Liver (tissue), 9 donors: ENCODE measurements around the gene CDH22. TPM values are rescaled to one million over a fixed set of nuclear protein-coding genes. Genes with fewer than 3 reads are reported as not detected.
A peak's percentile ranks its signal among the peaks of the same experiment; 100 is the strongest.

Experiments
- DNase-seq: peaks from one replicate; pipeline ENCODE4 v3.0.0-alpha.2; 2017; ENCODE audit warnings: low spot score
- H3K27ac ChIP-seq, 2 donors: one replicate each; pipeline ENCODE4 v1.7.0; 2013; ENCODE audit warnings: inconsistent platforms in 2 of 2, low read length in 2 of 2, control low read depth in 1 of 2, low read depth in 1 of 2, mild to moderate bottlenecking in 1 of 2
- H3K27me3 ChIP-seq, 4 donors: one replicate each; pipeline versions ENCODE4 v1.6.1 to v1.7.0; 2013; ENCODE audit warnings: low read length in 3 of 4, inconsistent platforms in 1 of 4, mild to moderate bottlenecking in 1 of 4, moderate library complexity in 1 of 4; ENCODE audit not compliant: control insufficient read depth in 4 of 4, insufficient read depth in 4 of 4
- H3K36me3 ChIP-seq, 4 donors: one replicate each; pipeline versions ENCODE4 v1.6.1 to v1.7.0; 2013; ENCODE audit warnings: low read length in 3 of 4, mild to moderate bottlenecking in 3 of 4, low read depth in 1 of 4, moderate library complexity in 1 of 4; ENCODE audit not compliant: control insufficient read depth in 4 of 4, insufficient read depth in 3 of 4
- H3K4me1 ChIP-seq, 4 donors: one replicate each; pipeline versions ENCODE4 v1.6.1 to v1.7.0; 2013; ENCODE audit warnings: low read length in 3 of 4, mild to moderate bottlenecking in 3 of 4, moderate library complexity in 1 of 4; ENCODE audit not compliant: control insufficient read depth in 4 of 4, insufficient read depth in 4 of 4
- H3K4me3 ChIP-seq, 3 donors: one replicate each; pipeline versions ENCODE4 v1.6.1 to v1.7.0; 2013; ENCODE audit warnings: low read length in 3 of 3, control low read depth in 1 of 3, low read depth in 1 of 3, mild to moderate bottlenecking in 1 of 3
- H3K9ac ChIP-seq, 2 donors: one replicate each; pipeline ENCODE4 v1.7.0; 2013; ENCODE audit warnings: low read length in 2 of 2, mild to moderate bottlenecking in 2 of 2, moderate library complexity in 2 of 2, control low read depth in 1 of 2, low read depth in 1 of 2
- H3K9me3 ChIP-seq, 4 donors: one replicate each; pipeline versions ENCODE4 v1.6.1 to v1.7.0; 2013; ENCODE audit warnings: low read length in 3 of 4; ENCODE audit not compliant: control insufficient read depth in 4 of 4
- CTCF ChIP-seq: fragments of 150-350 bp; IDR thresholded peaks from 2 replicates; pipeline ENCODE4 v1.5.1; 2017; ENCODE audit warnings: improper control_type of control experiment, low read depth, low read length; ENCODE audit not compliant: missing input control
- EGR1 ChIP-seq, 2 donors: IDR thresholded peaks; 2 replicates each; pipeline ENCODE4 v1.6.1; 2016 to 2018; ENCODE audit warnings: antibody characterized with exemption in 2 of 2, low read depth in 2 of 2
- FOXA1 ChIP-seq: IDR thresholded peaks from 2 replicates; pipeline ENCODE4 v1.6.1; 2016; ENCODE audit warnings: antibody characterized with exemption
- FOXA2 ChIP-seq: IDR thresholded peaks from 2 replicates; pipeline ENCODE4 v1.6.1; 2016; ENCODE audit warnings: antibody characterized with exemption
- GABPA ChIP-seq, 2 donors: IDR thresholded peaks in 1 of 2; conservative IDR thresholded peaks in 1 of 2; 2 replicates each; pipeline ENCODE4 v1.6.1; 2016; ENCODE audit warnings: antibody characterized with exemption in 2 of 2, mild to moderate bottlenecking in 1 of 2, moderate library complexity in 1 of 2
- HNF4A ChIP-seq, 2 donors: conservative IDR thresholded peaks; 2 replicates each; pipeline ENCODE4 v1.6.1; 2016; ENCODE audit warnings: antibody characterized with exemption in 2 of 2, mild to moderate bottlenecking in 2 of 2
- HNF4G ChIP-seq: IDR thresholded peaks from 2 replicates; pipeline ENCODE4 v1.6.1; 2016; ENCODE audit warnings: antibody characterized with exemption
- JUND ChIP-seq, 2 donors: IDR thresholded peaks; 2 replicates each; pipeline ENCODE4 v1.6.1; 2016; ENCODE audit warnings: antibody characterized with exemption in 2 of 2
- NR2F2 ChIP-seq: IDR thresholded peaks from 2 replicates; pipeline ENCODE4 v1.6.1; 2016; ENCODE audit warnings: antibody characterized with exemption
- RAD21 ChIP-seq, 2 donors: IDR thresholded peaks; 2 replicates each; pipeline ENCODE4 v1.6.1; 2016; ENCODE audit warnings: antibody characterized with exemption in 2 of 2, mild to moderate bottlenecking in 2 of 2
- RXRA ChIP-seq, 2 donors: IDR thresholded peaks; 2 replicates each; pipeline ENCODE4 v1.6.1; 2017 to 2018; ENCODE audit warnings: antibody characterized with exemption in 2 of 2, mild to moderate bottlenecking in 1 of 2
- SP1 ChIP-seq: IDR thresholded peaks from 2 replicates; pipeline ENCODE4 v1.6.1; 2018; ENCODE audit warnings: antibody characterized with exemption, mild to moderate bottlenecking
- TAF1 ChIP-seq: conservative IDR thresholded peaks from 2 replicates; pipeline ENCODE4 v1.6.1; 2016; ENCODE audit warnings: antibody characterized with exemption, mild to moderate bottlenecking
- YY1 ChIP-seq: IDR thresholded peaks from 2 replicates; pipeline ENCODE4 v1.6.1; 2016; ENCODE audit warnings: antibody characterized with exemption, mild to moderate bottlenecking
- ZBTB33 ChIP-seq: IDR thresholded peaks from 2 replicates; pipeline ENCODE4 v1.6.1; 2016; ENCODE audit warnings: antibody characterized with exemption
- WGBS: extraction: QIAGEN DNeasy Blood & Tissue Kit; methylation state at CpG from one replicate; pipeline ENCODE4 v1.1.7; 2013; 5-methylcytosine and 5-hydroxymethylcytosine counted together
- polyA plus RNA-seq, 2 donors: library from polyadenylated mRNA; stranded (reverse) in 1 of 2; unstranded in 1 of 2; fragments of 200-250 nt in 1 of 2; fragments of >200 nt in 1 of 2; fragmentation: Nextera tagmentation in 1 of 2; extraction: Ambion mirVana in 1 of 2; gene quantifications; one replicate each; pipeline versions ENCODE4 v1.2.1 to v1.2.3, GENCODE V29; 2013 to 2015
- total RNA-seq, 2 donors: library from RNA; depleted of rRNA; stranded (reverse); fragments of >200 nt; gene quantifications; one replicate each; pipeline ENCODE4 v1.2.3, GENCODE V29; 2014
- donor health status: healthy.
- donor health status: healthy.
- donor health status: healthy.
- donor health status: healthy.
- donor health status: healthy.

CDH22 gene
- total and polyA plus RNA-seq, 4 donors: 0.02 TPM; not detected in 3

DNA sequence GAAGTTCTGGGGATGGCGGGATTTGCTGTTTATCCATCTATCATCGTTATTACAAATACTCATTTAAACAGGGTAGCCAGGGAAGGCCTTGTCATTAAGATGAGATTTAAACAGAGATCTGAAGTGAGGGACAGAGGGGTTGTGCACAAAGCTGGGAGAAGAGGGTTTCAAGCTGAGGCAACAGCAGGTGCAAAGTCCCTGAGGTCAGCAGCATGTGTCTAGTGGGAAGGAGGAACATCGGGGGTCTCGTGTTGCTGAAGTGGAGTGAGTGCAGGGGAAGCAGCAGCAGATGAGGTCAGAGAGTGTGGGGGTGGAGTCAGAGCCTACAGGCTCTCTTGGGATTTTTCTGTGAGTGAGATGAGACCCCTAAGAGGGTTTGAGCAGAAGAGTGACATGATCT lies 52.0 kb downstream of the CDH22 start:
- Histone ChIP-seq H3K4me1 (peaks cover 0 to 5% (median 1%) of the 10 kb centered on the region in 4 donors), H3K27ac (no peak overlapping the region), H3K36me3 (no peaks in the 10 kb centered on the region), H3K4me3 (no peak overlapping the region), H3K9ac (no peak overlapping the region), H3K9me3 (no peaks in the 10 kb centered on the region), H3K27me3 (peaks cover 0 to 9% (median 1%) of the 10 kb centered on the region in 4 donors)
- WGBS: 80% methylated on average over 4 of the region's 4 CpGs
- DNase-seq: no peak
- TF ChIP-seq GABPA (IDR thresholded peaks at IDR 0.05 in 1 of 2, conservative IDR thresholded peaks at IDR 0.05 in 1 of 2) (no peak), FOXA1 (no peak), TAF1 (no peak), HNF4A (conservative IDR thresholded peaks at IDR 0.05) (no peak), ZBTB33 (no peak), CTCF (no peak), RAD21 (IDR thresholded peaks at IDR 0.05) (no peak), YY1 (no peak), HNF4G (no peak), RXRA (IDR thresholded peaks at IDR 0.05) (no peak), EGR1 (IDR thresholded peaks at IDR 0.05; ENCODE audit: low read depth in 2 of 2) (no peak), JUND (IDR thresholded peaks at IDR 0.05) (no peak)

GRCh38 chr20:46255440-46256104 lies 52.7 kb downstream of the CDH22 start:
- no peak overlapping the region for H3K27ac ChIP-seq
- peaks cover 0 to 9% (median 1%) of the 10 kb centered on the region in 4 donors for H3K27me3 ChIP-seq
- H3K9me3 ChIP-seq: no peaks in the 10 kb centered on the region
- peak; percentile 77 for DNase-seq
- H3K9ac ChIP-seq: no peak overlapping the region
- TF ChIP-seq RXRA (IDR thresholded peaks at IDR 0.05) (peak in 1 of 2 donors; percentile 22), FOXA2 (no peak)
- H3K36me3 ChIP-seq: no peaks in the 10 kb centered on the region
- 71% methylated on average over 8 of the region's 8 CpGs for WGBS
- peaks cover 0 to 5% (median 1%) of the 10 kb centered on the region in 4 donors for H3K4me1 ChIP-seq
- H3K4me3 ChIP-seq: no peak overlapping the region

DNA sequence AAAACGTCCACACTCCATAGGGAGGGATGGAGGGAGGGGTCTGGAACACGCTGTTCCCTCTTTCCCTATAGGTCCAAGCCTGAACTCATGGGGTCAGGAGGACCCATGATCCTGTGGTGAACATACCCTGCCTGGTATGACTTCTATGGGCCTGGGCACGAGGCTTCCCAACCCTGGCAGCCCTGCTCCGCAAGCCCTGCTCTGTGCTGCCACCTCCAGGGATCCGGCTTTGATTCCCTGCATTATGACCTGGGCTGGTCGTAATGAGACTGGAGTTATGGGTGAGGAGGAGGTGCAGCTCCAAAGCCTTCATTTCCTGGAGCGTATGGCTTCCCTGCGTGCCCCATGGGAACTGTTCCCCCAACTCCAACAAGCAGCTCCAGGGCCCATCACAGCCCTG lies 54.9 kb downstream of the CDH22 start:
- Histone ChIP-seq H3K9ac (no peak overlapping the region), H3K9me3 (no peaks in the 10 kb centered on the region), H3K4me3 (no peak overlapping the region), H3K27ac (no peak overlapping the region), H3K4me1 (peaks cover 0 to 5% (median 1%) of the 10 kb centered on the region in 4 donors), H3K36me3 (no peaks in the 10 kb centered on the region), H3K27me3 (peaks cover 2 to 14% (median 5%) of the 10 kb centered on the region in 4 donors)
- WGBS: 11% methylated on average over 8 of the region's 8 CpGs
- DNase-seq: no peak
- TF ChIP-seq SP1 (no peak), NR2F2 (no peak)
